ENCODE data around the gene CSDE1.

- TF ChIP-seq POLR2AphosphoS5 (IDR thresholded peaks at IDR 0.05; ENCODE audit: borderline replicate concordance, low read depth, low read length) (no peak), EZH2 (IDR thresholded peaks at IDR 0.05) (no peak), FOXP2 (optimal IDR thresholded peaks at IDR 0.05; ENCODE audit: control extremely low read depth, extremely low read length, insufficient read depth) (no peak)
Measured at GRCh38 chr1:114685851-114686250, 71.9 kb downstream of the CSDE1 start.

Data from SK-N-MC (cell line).